SU-DHL-6 (cell line): ENCODE results near the gene ANO7.

Source experiments
- H2AFZ ChIP-seq: fragments of 200-600 bp; sonication (generic); 2 replicates; pipeline ENCODE4 v1.6.1; 2014; ENCODE audit warnings: low read depth, mild to moderate bottlenecking, moderate library complexity, mixed read lengths, antibody characterized with exemption, low read length; ENCODE audit not compliant: severe bottlenecking
- H3F3A ChIP-seq: fragments of 200-600 bp; shearing (Covaris generic); 2 replicates; pipeline ENCODE4 v1.6.0; 2016; ENCODE audit warnings: antibody characterized with exemption, mild to moderate bottlenecking; ENCODE audit not compliant: insufficient read depth
- H3K27ac ChIP-seq: fragments of 200-600 bp; sonication (generic); 2 replicates; pipeline ENCODE4 v1.5.1; 2016; ENCODE audit warnings: low read depth, mild to moderate bottlenecking, low read length, moderate library complexity, mixed read lengths
- H3K27me3 ChIP-seq: fragments of 200-600 bp; sonication (generic), shearing (Covaris generic); 2 replicates; pipeline ENCODE4 v1.6.0; 2014; ENCODE audit warnings: mild to moderate bottlenecking, low read length
- H3K36me3 ChIP-seq: fragments of 200-600 bp; sonication (generic); 2 replicates; pipeline ENCODE4 v1.6.1; 2014; ENCODE audit warnings: mild to moderate bottlenecking, low read length, mixed read lengths
- H3K4me2 ChIP-seq: fragments of 300-600, 200-600 bp; shearing (Covaris generic), sonication (generic); 2 replicates; pipeline ENCODE4 v1.6.0; 2014; ENCODE audit warnings: low read length, low read depth, mild to moderate bottlenecking; ENCODE audit not compliant: poor library complexity, severe bottlenecking
- H3K4me3 ChIP-seq: fragments of 200-600 bp; sonication (generic); 2 replicates; pipeline ENCODE4 v1.5.1; 2014; ENCODE audit warnings: antibody characterized with exemption, low read length, mild to moderate bottlenecking, mixed read lengths; ENCODE audit not compliant: insufficient read depth, poor library complexity, severe bottlenecking
- H3K79me2 ChIP-seq: fragments of 200-600 bp; sonication (generic); 2 replicates; pipeline ENCODE4 v1.6.1; 2014; ENCODE audit warnings: mild to moderate bottlenecking, low read length, moderate library complexity; ENCODE audit not compliant: insufficient read depth
- H3K9ac ChIP-seq: fragments of 200-600 bp; sonication (generic); 2 replicates; pipeline ENCODE4 v1.7.0; 2014; ENCODE audit warnings: mild to moderate bottlenecking, low read length
- H3K9me2 ChIP-seq: fragments of 200-600 bp; sonication (generic); replicated peaks from 2 replicates; pipeline ENCODE4 v1.6.1; 2014; ENCODE audit warnings: low read length; ENCODE audit not compliant: insufficient read depth
- H3K9me3 ChIP-seq: fragments of 200-600 bp; sonication (generic); 2 replicates; pipeline ENCODE4 v1.6.1; 2014; ENCODE audit warnings: low read length, mixed read lengths; ENCODE audit not compliant: insufficient read depth
- H4K20me1 ChIP-seq: fragments of 200-600 bp; sonication (generic); 2 replicates; pipeline ENCODE4 v1.6.1; 2014; ENCODE audit warnings: low read depth, mild to moderate bottlenecking, antibody characterized with exemption, low read length, moderate library complexity, mixed read lengths
- CTCF ChIP-seq: fragments of 200-600 bp; sonication (generic); IDR thresholded peaks from one replicate; pipeline ENCODE4 v1.5.1; 2017; ENCODE audit warnings: antibody characterized with exemption, mild to moderate bottlenecking, low read length, moderate library complexity; ENCODE audit not compliant: insufficient read depth, poor library complexity, severe bottlenecking
- EZH2phosphoT487 ChIP-seq: fragments of 200-600 bp; sonication (generic), shearing (Covaris generic); conservative IDR thresholded peaks from 2 replicates; pipeline ENCODE4 v1.6.1; 2018; ENCODE audit warnings: mild to moderate bottlenecking, antibody characterized with exemption, low read length, moderate library complexity, mixed read lengths

The ANO7 gene

GRCh38 chr2:241215421-241215820 is 26.9 kb downstream of the ANO7 start:
- Histone ChIP-seq H3K9me2 (no peaks in the 10 kb centered on the region), H3K9ac (no peak overlapping the region), H3K27me3 (no peaks in the 10 kb centered on the region), H4K20me1 (no peaks in the 10 kb centered on the region), H3K9me3 (no peaks in the 10 kb centered on the region), H3K79me2 (no peaks in the 10 kb centered on the region), H3K36me3 (no peaks in the 10 kb centered on the region), H3K4me2 (no peak overlapping the region), H3K27ac (no peak overlapping the region), H3F3A (0 out of 2 replicates have a peak, but pooled peaks cover 3% of the 10 kb centered on the region), H3K4me3 (no peak overlapping the region), H2AFZ (no peak overlapping the region)
- TF ChIP-seq CTCF (no peak), EZH2phosphoT487 (no peak)

GRCh38 chr2:241216211-241216761 is 27.8 kb downstream of the ANO7 start:
- no peak overlapping the region for H3K27ac ChIP-seq

GRCh38 chr2:241217320-241218031 is 29.0 kb downstream of the ANO7 start:
- H3K27ac ChIP-seq: no peak overlapping the region
- H4K20me1 ChIP-seq: no peaks in the 10 kb centered on the region
- no peaks in the 10 kb centered on the region for H3K36me3 ChIP-seq
- no peaks in the 10 kb centered on the region for H3K27me3 ChIP-seq
- no peak overlapping the region for H3K4me2 ChIP-seq
- no peaks in the 10 kb centered on the region for H3K9me3 ChIP-seq
- no peaks in the 10 kb centered on the region for H3K9me2 ChIP-seq
- H3K4me3 ChIP-seq: no peak overlapping the region
- no peak for TF ChIP-seq CTCF
- no peak for TF ChIP-seq EZH2phosphoT487
- H2AFZ ChIP-seq: no peak overlapping the region
- H3K79me2 ChIP-seq: no peaks in the 10 kb centered on the region
- H3K9ac ChIP-seq: no peak overlapping the region
- 0 out of 2 replicates have a peak, but pooled peaks cover 3% of the 10 kb centered on the region for H3F3A ChIP-seq

More at GRCh38 chr2:241216211-241216761, 27.8 kb downstream of the ANO7 start:
- Histone ChIP-seq H4K20me1 (no peaks in the 10 kb centered on the region), H3K4me3 (no peak overlapping the region), H3K36me3 (no peaks in the 10 kb centered on the region), H3K27me3 (no peaks in the 10 kb centered on the region), H3K79me2 (no peaks in the 10 kb centered on the region), H3K4me2 (no peak overlapping the region), H3F3A (0 out of 2 replicates have a peak, but pooled peaks cover 3% of the 10 kb centered on the region), H2AFZ (no peak overlapping the region), H3K9ac (no peak overlapping the region), H3K9me3 (no peaks in the 10 kb centered on the region), H3K9me2 (no peaks in the 10 kb centered on the region)
- no peak for TF ChIP-seq CTCF
- no peak for TF ChIP-seq EZH2phosphoT487
